ENCODE results near the gene NKAIN2. TPM values are rescaled to one million over a fixed set of nuclear protein-coding genes. Genes with fewer than 3 reads are reported as not detected.
A peak's percentile ranks its signal among the peaks of the same experiment; 100 is the strongest.

The NKAIN2 gene
- total RNA-seq, 1 donor: 16.7 TPM

GRCh38 chr6:124859366-124859765 lies 1055.7 kb downstream of the NKAIN2 start:
- DNase-seq (ENCODE audit: low read depth in 2 of 3, low spot score in 2 of 3): no peak

- no peak for DNase-seq (ENCODE audit: low read depth in 2 of 3, low spot score in 2 of 3)
These were observed 1062.4 kb downstream of the NKAIN2 start for GRCh38 chr6:124866040-124866439.

GRCh38 chr6:124867121-124867520 lies 1063.5 kb downstream of the NKAIN2 start:
- DNase-seq (ENCODE audit: low read depth in 2 of 3, low spot score in 2 of 3): no peak

GRCh38 chr6:124868481-124868880 lies 1064.8 kb downstream of the NKAIN2 start:
- DNase-seq (ENCODE audit: low read depth in 2 of 3, low spot score in 2 of 3): no peak

- no peak for DNase-seq (ENCODE audit: low read depth in 2 of 3, low spot score in 2 of 3)
These were observed 1065.8 kb downstream of the NKAIN2 start for GRCh38 chr6:124869416-124869815.

- peak in 1 of 3 donors; percentile 35 for DNase-seq (ENCODE audit: low read depth in 2 of 3, low spot score in 2 of 3)
These were observed 1067.2 kb downstream of the NKAIN2 start for GRCh38 chr6:124870611-124871459.

- no peak for DNase-seq (ENCODE audit: low read depth in 2 of 3, low spot score in 2 of 3)
These were observed 1068.8 kb downstream of the NKAIN2 start for GRCh38 chr6:124872361-124873065.

- no peak for DNase-seq (ENCODE audit: low read depth in 2 of 3, low spot score in 2 of 3)
These were observed 1069.4 kb downstream of the NKAIN2 start for GRCh38 chr6:124873066-124873410.

Other genes with a start within 250 kb of the NKAIN2 start
- not detected for gene TRDN, start 166.9 kb upstream of the NKAIN2 start, total RNA-seq